Ascending aorta (tissue), 2 donors: ENCODE results near the gene LACTBL1. TPM values are rescaled to one million over a fixed set of nuclear protein-coding genes. Genes with fewer than 3 reads are reported as not detected.

ENCODE experiments used
- DNase-seq, 2 donors: peaks; one replicate each; pipeline ENCODE4 v3.0.0-alpha.2; 2019; ENCODE audit warnings: low spot score in 2 of 2
- H3K27ac ChIP-seq, 2 donors: fragments of 200-600 bp; sonication (generic); one replicate each; pipeline ENCODE4 v1.5.1; 2016 to 2017; ENCODE audit warnings: mild to moderate bottlenecking in 1 of 2
- H3K27me3 ChIP-seq: fragments of 200-600 bp; sonication (generic); one replicate; pipeline ENCODE4 v1.5.1; 2017
- H3K36me3 ChIP-seq, 2 donors: fragments of 200-600 bp; sonication (generic); one replicate each; pipeline ENCODE4 v1.5.1; 2016
- H3K4me1 ChIP-seq, 2 donors: fragments of 200-600 bp; sonication (generic); one replicate each; pipeline ENCODE4 v1.5.1; 2016 to 2017; ENCODE audit warnings: mild to moderate bottlenecking in 1 of 2
- H3K4me3 ChIP-seq, 2 donors: fragments of 200-600 bp; sonication (generic); one replicate each; pipeline ENCODE4 v1.5.1; 2016 to 2017; ENCODE audit warnings: mild to moderate bottlenecking in 1 of 2
- H3K9me3 ChIP-seq, 2 donors: fragments of 200-600 bp; sonication (generic); one replicate each; pipeline ENCODE4 v1.5.1; 2016
- CTCF ChIP-seq, 3 experiments: fragments of 200-600 bp in 2 of 3; fragments of 450-650 bp in 1 of 3; sonication (generic) in 2 of 3; IDR thresholded peaks; one replicate each; pipeline ENCODE4 v1.5.1; 2016 to 2019; ENCODE audit warnings: antibody characterized with exemption in 3 of 3, mild to moderate bottlenecking in 1 of 3, moderate library complexity in 1 of 3
- intact Hi-C: fragments of 100-400 bp; cut with DNase I; formaldehyde crosslinking; loops from one replicate; pipeline ENCODE4 v1.15.1; 2023
- total RNA-seq: library from RNA; depleted of rRNA; stranded (reverse); fragments of >200 nt; gene quantifications from one replicate; pipeline ENCODE4 v1.1.0, GENCODE V29; 2016

The LACTBL1 gene
- total RNA-seq, 1 donor from 2014 or later = not detected

GRCh38 chr1:22903113-22903512 lies 69.6 kb downstream of the LACTBL1 start:
- Histone ChIP-seq H3K4me1 (no peaks in the 10 kb centered on the region), H3K9me3 (no peaks in the 10 kb centered on the region), H3K4me3 (no peak overlapping the region), H3K36me3 (no peaks in the 10 kb centered on the region), H3K27ac (no peak overlapping the region), H3K27me3 (no peaks in the 10 kb centered on the region)
- intact Hi-C loops = no loop called here
- no peak for TF ChIP-seq CTCF (IDR thresholded peaks at IDR 0.05)
- DNase-seq = no peak

Other genes starting within 250 kb of the LACTBL1 start
- not detected for gene TEX46, start 43.0 kb upstream of the LACTBL1 start, total RNA-seq
- gene KDM1A, start 46.6 kb upstream of the LACTBL1 start, total RNA-seq = 28.7 TPM
- gene LUZP1, start 196.0 kb upstream of the LACTBL1 start, total RNA-seq = 18.0 TPM
- not detected for gene HTR1D, start 244.6 kb upstream of the LACTBL1 start, total RNA-seq